ENCODE data around the gene ANXA2. TPM values are rescaled to one million over a fixed set of nuclear protein-coding genes. Genes with fewer than 3 reads are reported as not detected.

Gene ANXA2
- total RNA-seq, 4 donors from 2014 or later: 376 to 811 (median 549) TPM

- H3K9me3 ChIP-seq: no peaks in the 10 kb centered on the region
- no peak overlapping the region for H3K27ac ChIP-seq
- no peaks in the 10 kb centered on the region for H3K4me1 ChIP-seq
- DNase-seq: no peak
- H3K27me3 ChIP-seq: no peaks in the 10 kb centered on the region
- no peak overlapping the region for H3K4me3 ChIP-seq
- intact Hi-C loops (cut with DNase I; ENCODE audit: low total_unique reads): no loop called here
- no peaks in the 10 kb centered on the region for H3K36me3 ChIP-seq
- no peak for TF ChIP-seq POLR2A (IDR thresholded peaks at IDR 0.05)
- TF ChIP-seq CTCF (IDR thresholded peaks at IDR 0.05): no peak
Observed at GRCh38 chr15:60346077-60346476, 51.7 kb downstream of the ANXA2 start.

DNA sequence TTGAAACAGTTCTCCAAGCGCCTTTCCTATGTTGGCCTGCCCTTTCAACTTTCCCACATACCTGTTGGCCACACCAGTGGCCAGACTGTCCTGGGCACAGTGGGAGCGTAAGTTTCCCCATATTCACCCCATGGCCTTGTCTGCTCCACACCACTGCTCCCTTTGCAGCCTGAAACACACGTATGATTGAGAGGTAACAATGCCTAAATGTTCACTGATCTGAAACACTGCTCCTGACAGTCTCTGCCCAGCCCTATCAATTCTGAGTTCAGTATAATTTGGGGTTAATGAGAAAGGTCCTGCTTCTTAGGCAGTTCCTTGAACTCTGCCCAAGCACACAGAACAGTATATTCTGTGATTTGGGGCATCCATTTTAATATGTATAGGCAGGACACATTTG is 52.2 kb downstream of the ANXA2 start:
- Histone ChIP-seq H3K4me1 (no peaks in the 10 kb centered on the region), H3K36me3 (no peaks in the 10 kb centered on the region), H3K9me3 (no peaks in the 10 kb centered on the region), H3K27ac (no peak overlapping the region), H3K4me3 (no peak overlapping the region), H3K27me3 (no peaks in the 10 kb centered on the region)
- no peak for DNase-seq
- intact Hi-C loops (cut with DNase I; ENCODE audit: low total_unique reads): no loop called here
- TF ChIP-seq CTCF (IDR thresholded peaks at IDR 0.05): no peak
- TF ChIP-seq POLR2A (IDR thresholded peaks at IDR 0.05): no peak

GRCh38 chr15:60344987-60345386 is 52.8 kb downstream of the ANXA2 start:
- Histone ChIP-seq H3K9me3 (no peaks in the 10 kb centered on the region), H3K4me3 (no peak overlapping the region), H3K27me3 (no peaks in the 10 kb centered on the region), H3K36me3 (no peaks in the 10 kb centered on the region), H3K4me1 (no peaks in the 10 kb centered on the region), H3K27ac (no peak overlapping the region)
- TF ChIP-seq CTCF (IDR thresholded peaks at IDR 0.05) (no peak), POLR2A (IDR thresholded peaks at IDR 0.05) (no peak)
- intact Hi-C loops (cut with DNase I; ENCODE audit: low total_unique reads): no loop called here
- DNase-seq: no peak

DNA sequence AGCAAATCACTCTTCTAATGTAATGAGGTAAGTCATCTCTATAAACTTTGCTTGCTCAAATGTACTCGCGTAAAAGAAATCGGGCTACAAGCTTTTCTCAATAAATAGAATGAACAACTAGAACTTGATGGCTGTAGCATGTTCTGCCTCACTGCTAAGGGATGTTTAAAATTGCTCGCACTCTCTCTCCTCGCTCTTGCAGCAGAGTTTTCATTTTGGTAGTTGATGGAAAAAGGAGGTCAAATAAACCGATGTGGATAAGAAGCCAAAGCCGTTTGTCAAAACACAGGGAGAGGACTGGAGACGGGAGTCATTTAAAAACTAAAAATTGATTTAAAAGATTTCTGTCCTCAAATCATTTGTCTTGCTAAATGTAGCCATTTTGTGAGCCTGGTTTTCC is 53.3 kb downstream of the ANXA2 start:
- DNase-seq: no peak
- intact Hi-C loops (cut with DNase I; ENCODE audit: low total_unique reads): no loop called here

More for the DNA sequence above, 53.3 kb downstream of the ANXA2 start:
- no peaks in the 10 kb centered on the region for H3K9me3 ChIP-seq
- no peaks in the 10 kb centered on the region for H3K4me1 ChIP-seq
- H3K36me3 ChIP-seq: no peaks in the 10 kb centered on the region
- TF ChIP-seq POLR2A (IDR thresholded peaks at IDR 0.05) (no peak), CTCF (IDR thresholded peaks at IDR 0.05) (no peak)
- no peaks in the 10 kb centered on the region for H3K27me3 ChIP-seq
- no peak overlapping the region for H3K4me3 ChIP-seq
- H3K27ac ChIP-seq: no peak overlapping the region
